ENCODE data around the gene RRP36.
A peak's percentile ranks its signal among the peaks of the same experiment; 100 is the strongest.

The RRP36 gene

DNA sequence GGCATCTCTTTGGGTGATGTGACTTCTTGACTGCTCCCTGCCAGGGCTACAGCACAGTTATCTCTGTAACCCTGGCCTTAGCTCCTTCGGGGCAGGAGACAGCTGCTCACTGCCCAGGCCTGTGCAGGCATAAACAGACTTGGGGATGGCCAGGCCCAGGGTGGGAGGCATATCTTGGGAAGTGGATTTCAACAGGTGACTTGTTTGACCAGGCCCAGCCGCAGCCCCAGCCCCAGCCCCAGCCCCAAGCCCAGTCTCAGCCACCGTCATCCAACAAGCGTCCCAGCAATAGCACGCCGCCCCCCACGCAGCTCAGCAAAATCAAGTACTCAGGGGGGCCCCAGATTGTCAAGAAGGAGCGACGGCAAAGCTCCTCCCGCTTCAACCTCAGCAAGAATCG is 15.2 kb upstream of the RRP36 start:
- DNase-seq (ENCODE audit: low read depth in 1 of 2, low spot score in 1 of 2) = no peak

- DNase-seq (ENCODE audit: low read depth in 1 of 2, low spot score in 1 of 2) = no peak
These were observed 14.3 kb upstream of the RRP36 start for GRCh38 chr6:43007126-43007525.

DNA sequence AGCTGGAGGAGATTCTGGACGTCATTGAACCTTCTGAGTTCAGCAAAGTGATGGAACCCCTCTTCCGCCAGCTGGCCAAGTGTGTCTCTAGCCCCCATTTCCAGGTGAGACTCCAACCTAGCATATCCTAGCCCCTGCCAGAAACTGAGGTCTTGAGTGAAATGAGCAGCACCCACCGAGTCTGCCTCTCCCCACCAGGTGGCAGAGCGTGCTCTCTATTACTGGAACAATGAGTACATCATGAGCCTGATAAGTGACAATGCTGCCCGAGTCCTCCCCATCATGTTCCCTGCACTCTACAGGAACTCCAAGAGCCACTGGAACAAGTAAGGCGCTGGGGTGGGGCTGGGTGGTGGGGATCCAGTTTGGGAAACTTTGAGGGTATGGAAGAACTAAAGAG is 12.3 kb upstream of the RRP36 start:
- DNase-seq (ENCODE audit: low read depth in 1 of 2, low spot score in 1 of 2) = no peak

GRCh38 chr6:43011207-43011606 is 10.2 kb upstream of the RRP36 start:
- no peak for DNase-seq (ENCODE audit: low read depth in 1 of 2, low spot score in 1 of 2)

- no peak for DNase-seq (ENCODE audit: low read depth in 1 of 2, low spot score in 1 of 2)
These were observed 9.1 kb upstream of the RRP36 start for GRCh38 chr6:43012364-43012763.

DNA sequence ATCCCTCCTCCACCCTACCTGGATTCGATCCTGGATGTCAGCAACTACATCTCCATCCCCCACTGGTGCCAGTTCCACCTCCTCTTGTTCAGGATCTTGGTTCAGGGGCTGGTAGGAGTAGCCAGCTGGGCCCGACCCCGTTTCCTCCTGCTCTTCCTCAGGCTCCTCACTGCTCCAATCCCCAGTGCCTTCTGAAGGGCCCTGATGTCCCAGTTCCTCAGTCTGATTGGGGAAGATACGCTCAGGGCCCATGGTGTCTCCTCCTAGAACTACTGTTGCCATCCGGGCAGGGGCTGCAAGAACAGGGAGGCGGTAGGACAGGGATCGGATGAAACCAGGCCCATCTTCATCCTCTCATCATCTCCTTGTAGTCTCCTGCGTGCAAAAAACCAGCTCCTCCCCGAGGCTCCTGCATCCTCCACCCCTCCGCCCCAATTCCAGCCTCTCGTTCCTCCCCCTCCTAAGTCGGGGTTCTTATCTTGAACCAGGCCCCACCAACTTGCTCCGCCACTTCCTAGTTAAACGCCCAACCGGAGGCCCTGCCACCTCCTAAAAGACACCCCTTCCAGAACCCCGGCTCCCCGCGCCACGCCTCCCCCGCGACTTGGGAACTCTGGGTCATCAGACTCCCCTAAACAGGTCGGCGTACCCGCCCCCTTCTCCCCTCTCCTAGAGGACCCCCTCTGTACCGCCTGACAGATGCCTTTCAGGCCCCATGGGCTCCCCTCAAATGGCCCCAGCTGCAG is 8.2 kb upstream of the RRP36 start:
- DNase-seq (ENCODE audit: low read depth in 1 of 2, low spot score in 1 of 2) = no peak

DNA sequence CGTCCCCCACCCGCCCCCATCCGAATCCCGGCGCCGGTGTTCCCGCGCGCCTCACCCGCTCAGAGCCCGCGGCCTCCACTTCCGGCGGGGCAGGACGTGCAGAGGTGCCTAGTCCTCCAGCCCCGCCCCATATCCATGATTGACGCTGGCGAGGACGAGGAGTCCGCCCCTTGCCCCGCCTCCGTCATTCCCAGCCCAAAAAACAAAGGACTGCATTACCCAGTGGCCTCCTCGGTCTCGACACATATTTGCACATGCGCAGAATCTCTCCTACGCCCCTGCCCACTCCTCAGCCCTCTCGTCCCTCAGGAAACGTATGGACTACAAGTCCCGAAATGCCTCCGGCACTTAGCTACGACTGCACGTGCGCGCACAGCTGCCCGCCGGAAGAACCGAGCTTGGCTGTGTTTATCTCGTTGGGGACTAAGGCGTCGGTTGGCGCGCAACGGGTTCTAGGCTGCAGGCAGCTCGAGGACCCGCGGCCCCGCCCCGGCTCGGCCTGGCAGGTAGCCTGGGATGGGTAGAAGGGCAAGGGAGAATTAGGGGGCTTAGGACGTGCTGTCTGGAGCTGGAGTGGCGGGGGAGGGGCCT is 7.5 kb upstream of the RRP36 start, which contains the start of the genes KLHDC3 and MEA1:
TSS of gene KLHDC3 (plus strand) at position 407 of the 591 bp plus-strand sequence. CDS start 2,944 bp downstream, outside the sequence.
TSS of gene MEA1 (minus strand) at position 104 of the 591 bp plus-strand sequence. CDS start 133 bp downstream, outside the sequence.
- DNase-seq (ENCODE audit: low read depth in 1 of 2, low spot score in 1 of 2) = peak; percentile 96 to 97

DNA sequence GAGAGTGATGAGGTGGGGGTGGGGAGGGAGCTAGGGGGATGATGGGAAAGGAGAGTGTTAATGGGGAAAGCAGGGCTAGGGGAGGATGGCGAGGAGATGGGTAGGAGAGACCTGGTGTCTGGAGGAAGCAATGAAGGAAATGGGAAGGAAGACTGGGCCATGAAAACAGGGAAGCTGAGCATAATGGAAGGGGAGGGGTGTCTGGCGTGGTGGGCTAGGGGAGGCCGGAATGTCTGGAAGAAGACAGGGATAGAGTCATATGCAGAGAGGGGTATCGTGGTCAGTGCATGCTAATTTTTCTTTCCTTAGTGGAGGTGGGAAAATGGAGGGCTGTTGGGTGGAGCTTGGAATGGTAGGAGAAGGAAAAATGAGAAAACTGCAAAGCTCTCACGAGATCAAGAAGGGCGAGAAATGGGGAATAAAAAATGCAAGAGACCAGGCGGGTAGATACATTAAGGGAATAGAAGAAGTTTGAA is 7.0 kb upstream of the RRP36 start:
- no peak for DNase-seq (ENCODE audit: low read depth in 1 of 2, low spot score in 1 of 2)

GRCh38 chr6:43016176-43016942 is 5.1 kb upstream of the RRP36 start:
- DNase-seq (ENCODE audit: low read depth in 1 of 2, low spot score in 1 of 2) = no peak

DNA sequence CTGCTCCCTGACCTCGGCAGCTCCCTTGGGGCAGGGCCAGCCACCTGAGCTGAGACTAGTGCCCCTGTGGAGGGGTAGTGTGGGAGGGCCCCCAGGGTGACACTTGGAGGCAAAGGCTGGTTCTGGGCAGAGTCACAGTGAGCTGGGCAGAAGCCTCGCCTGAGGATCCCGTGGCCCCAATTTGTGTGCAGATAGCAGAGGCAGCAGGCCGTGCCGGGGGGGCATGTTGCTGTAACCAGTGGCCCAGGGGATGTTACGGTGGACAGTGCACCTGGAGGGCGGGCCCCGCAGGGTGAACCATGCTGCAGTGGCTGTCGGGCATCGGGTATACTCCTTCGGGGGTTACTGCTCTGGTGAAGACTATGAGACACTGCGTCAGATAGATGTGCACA is 4.5 kb upstream of the RRP36 start:
- DNase-seq (ENCODE audit: low read depth in 1 of 2, low spot score in 1 of 2) = no peak

GRCh38 chr6:43019152-43019551 is 2.3 kb upstream of the RRP36 start:
- no peak for DNase-seq (ENCODE audit: low read depth in 1 of 2, low spot score in 1 of 2)

DNA sequence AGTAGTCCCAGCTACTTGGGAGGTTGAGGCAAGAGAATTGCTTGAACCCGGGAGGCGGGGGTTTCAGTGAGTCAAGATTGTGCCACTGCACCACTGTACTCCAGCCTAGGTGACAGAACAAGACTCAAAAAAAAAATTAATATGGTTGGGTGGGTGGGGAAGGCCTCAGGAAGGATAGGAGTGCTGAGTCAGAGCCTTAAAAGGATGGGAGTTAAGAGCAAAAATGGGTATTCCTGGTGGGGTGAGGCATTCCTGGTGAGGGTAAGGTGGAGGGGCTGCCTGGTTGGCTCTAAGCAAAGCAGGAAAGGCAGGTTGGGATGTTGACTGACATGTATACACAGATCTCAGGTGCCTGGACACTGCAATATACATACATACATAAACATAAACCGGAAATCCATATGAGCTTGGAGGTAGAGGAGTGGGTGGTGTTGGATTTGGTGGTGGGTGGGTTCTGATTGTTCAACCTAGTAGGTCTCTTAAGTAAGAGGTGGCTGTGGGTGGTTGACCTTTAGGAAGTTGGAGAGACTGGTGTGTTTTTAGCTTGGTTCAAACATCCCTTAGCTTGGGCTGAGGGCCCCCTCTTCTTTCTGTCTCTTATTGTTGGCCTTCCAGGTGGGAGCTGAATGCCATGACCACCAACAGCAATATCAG is 1.2 kb upstream of the RRP36 start:
- DNase-seq (ENCODE audit: low read depth in 1 of 2, low spot score in 1 of 2) = no peak

DNA sequence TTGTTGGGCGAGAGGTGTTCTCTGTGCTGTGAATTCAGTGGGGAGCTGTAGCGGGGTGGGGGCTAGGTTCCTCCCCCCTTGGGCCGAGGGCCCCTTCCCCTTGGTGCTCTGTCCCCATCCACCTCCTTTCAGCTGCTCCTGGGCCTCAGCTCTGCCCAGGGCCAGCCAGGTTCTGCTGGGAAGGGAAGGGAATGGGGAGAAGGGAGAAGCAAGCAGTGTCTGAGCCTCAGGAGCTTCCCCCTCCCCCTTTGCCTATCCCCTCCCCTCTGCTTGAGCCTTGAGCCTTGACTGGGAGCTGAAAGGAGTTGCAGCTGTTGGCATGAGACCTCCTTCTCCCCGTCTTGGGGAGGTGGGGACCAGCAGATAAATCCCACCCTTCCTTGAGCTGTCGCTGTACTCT is 576 bp upstream of the RRP36 start:
- no peak for DNase-seq (ENCODE audit: low read depth in 1 of 2, low spot score in 1 of 2)

DNA sequence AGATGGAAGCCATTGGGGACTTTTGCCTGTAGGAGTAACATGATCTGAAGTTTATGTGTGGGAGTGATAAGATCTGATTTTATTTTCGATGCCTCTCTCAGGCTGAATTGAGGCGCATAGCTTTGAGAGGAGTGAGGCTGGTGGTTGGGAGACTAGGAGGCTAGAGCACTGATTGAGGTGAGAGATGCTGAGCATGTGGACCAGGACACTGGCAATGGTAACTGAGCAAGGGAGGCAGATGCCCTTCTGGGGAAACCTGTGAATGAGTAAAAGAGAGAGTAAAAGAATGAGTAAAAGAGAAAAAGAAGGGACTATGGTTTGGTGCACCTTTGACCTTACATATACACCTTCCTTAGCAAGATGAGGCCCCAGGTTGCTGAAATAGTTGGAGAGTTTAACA is 3.0 kb downstream of the RRP36 start:
- no peak for DNase-seq (ENCODE audit: low read depth in 1 of 2, low spot score in 1 of 2)

GRCh38 chr6:43026365-43026764 is 4.9 kb downstream of the RRP36 start:
- no peak for DNase-seq (ENCODE audit: low read depth in 1 of 2, low spot score in 1 of 2)

DNA sequence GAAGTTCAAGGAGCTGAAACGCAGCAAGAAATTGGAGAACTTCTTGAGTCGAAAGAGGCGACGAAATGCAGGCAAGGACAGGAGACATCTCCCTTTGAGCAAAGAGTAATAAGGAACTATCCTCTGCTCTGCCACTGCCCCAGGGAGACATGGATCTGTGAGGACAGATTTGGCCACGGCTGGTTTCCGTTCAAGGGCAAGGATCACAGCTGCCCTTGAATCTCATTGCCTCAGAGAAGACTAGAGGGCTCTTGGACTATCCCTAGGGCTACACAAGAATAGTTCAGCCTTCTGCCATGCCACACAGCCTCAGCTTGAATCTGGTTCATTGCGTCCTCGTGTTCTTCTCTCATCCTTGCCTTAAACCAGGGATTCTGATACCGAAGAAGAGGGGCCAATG is 7.7 kb downstream of the RRP36 start:
- DNase-seq (ENCODE audit: low read depth in 1 of 2, low spot score in 1 of 2) = no peak

GRCh38 chr6:43032326-43032725 is 10.9 kb downstream of the RRP36 start:
- DNase-seq (ENCODE audit: low read depth in 1 of 2, low spot score in 1 of 2) = no peak

- DNase-seq (ENCODE audit: low read depth in 1 of 2, low spot score in 1 of 2) = no peak
These were observed 12.2 kb downstream of the RRP36 start for GRCh38 chr6:43033496-43034189.

- no peak for DNase-seq (ENCODE audit: low read depth in 1 of 2, low spot score in 1 of 2)
These were observed 12.7 kb downstream of the RRP36 start for GRCh38 chr6:43034190-43034525.

- DNase-seq (ENCODE audit: low read depth in 1 of 2, low spot score in 1 of 2) = no peak
These were observed 14.2 kb downstream of the RRP36 start for GRCh38 chr6:43035495-43036194.
